Fibroblast of lung (primary cell): ENCODE data around the gene SPTBN1.

Experiments used
- CTCF ChIP-seq, 2 donors: IDR thresholded peaks in 1 of 2; conservative IDR thresholded peaks in 1 of 2; 1 replicate in 1 of 2; 2 replicates in 1 of 2; pipeline ENCODE4 v1.5.1; 2011 to 2012; ENCODE audit warnings: low read length in 2 of 2, control low read depth in 1 of 2, inconsistent platforms in 1 of 2, low read depth in 1 of 2, mild to moderate bottlenecking in 1 of 2
- EZH2 ChIP-seq: IDR thresholded peaks from 2 replicates; pipeline ENCODE4 v1.5.1; 2012; ENCODE audit warnings: low read length, control low read depth, mild to moderate bottlenecking; ENCODE audit errors: missing control alignments

- TF ChIP-seq CTCF (conservative IDR thresholded peaks at IDR 0.05 in 1 of 2, IDR thresholded peaks at IDR 0.05 in 1 of 2; ENCODE audit: low read depth in 1 of 2, low read length in 2 of 2) (no peak), EZH2 (no peak)
Observed at GRCh38 chr2:54667266-54667639, 211.1 kb downstream of the SPTBN1 start.
